Cardiac muscle cell (in vitro differentiated cells and primary cell): Measurements from ENCODE around the gene LMAN1. TPM values are rescaled to one million over a fixed set of nuclear protein-coding genes. Genes with fewer than 3 reads are reported as not detected.

ENCODE experiments used
- DNase-seq, 2 donors: peaks; one replicate each; pipeline versions ENCODE4 v3.0.0 to v3.0.0-alpha.2; 2010 to 2017; ENCODE audit warnings: low read depth in 1 of 2, low spot score in 1 of 2
- H3K27ac ChIP-seq: fragments of 200-600 bp; sonication (generic); 2 replicates; pipeline ENCODE4 v1.5.1; 2016
- H3K27me3 ChIP-seq: fragments of 200-600 bp; sonication (generic); 2 replicates; pipeline ENCODE4 v1.6.0; 2016; ENCODE audit warnings: control low read depth
- H3K36me3 ChIP-seq: fragments of 200-600 bp; sonication (generic); 2 replicates; pipeline ENCODE4 v1.5.1; 2016; ENCODE audit warnings: control low read depth
- H3K4me1 ChIP-seq: fragments of 200-600 bp; sonication (generic); 2 replicates; pipeline ENCODE4 v1.8.1; 2017; ENCODE audit warnings: low read depth, mild to moderate bottlenecking, mixed run types
- H3K4me3 ChIP-seq: fragments of 200-600 bp; sonication (generic); 2 replicates; pipeline ENCODE4 v1.5.1; 2016; ENCODE audit warnings: mild to moderate bottlenecking
- H3K9me3 ChIP-seq: fragments of 200-600 bp; sonication (generic); 2 replicates; pipeline ENCODE4 v1.5.1; 2017; ENCODE audit warnings: low read depth, mild to moderate bottlenecking, control low read depth
- polyA plus RNA-seq: library from polyadenylated mRNA; unstranded; fragments of >200 nt; fragmentation: Nextera tagmentation; extraction: Ambion mirVana; gene quantifications from 2 replicates; pipeline ENCODE4 v1.2.1, GENCODE V29; 2016
- total RNA-seq: library from RNA; depleted of rRNA; stranded (reverse); fragments of >200 nt; gene quantifications from 2 replicates; pipeline ENCODE4 v1.2.3, GENCODE V29; 2016
- TF ChIP-seq, protein P1 (sequence below): IDR thresholded peaks from 2 replicates; pipeline ENCODE4 v1.5.1; 2012; ENCODE audit warnings: low read depth, mild to moderate bottlenecking, low read length

LMAN1 gene
- total and polyA plus RNA-seq, 2 experiments from 2014 or later = 51.3 to 68.1 TPM

DNA sequence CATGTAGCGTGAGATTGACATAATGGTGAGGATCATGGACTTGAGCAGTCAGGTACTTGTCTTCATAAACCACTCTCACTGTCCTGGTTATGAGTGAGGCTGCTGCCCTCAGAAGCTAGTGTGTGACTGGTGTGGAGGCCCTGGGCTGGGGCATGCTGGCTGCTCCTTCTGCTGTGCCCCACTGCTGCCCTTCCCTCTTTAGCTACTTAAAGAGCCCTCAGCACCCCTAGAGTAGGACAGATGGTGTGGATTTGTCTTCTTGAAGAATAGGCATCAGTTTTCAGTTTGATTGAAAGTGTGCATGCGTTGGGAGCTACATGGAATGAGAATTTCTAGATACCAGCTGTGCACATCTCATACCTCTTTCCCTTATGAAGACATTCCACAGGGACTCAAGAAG, 56.1 kb downstream of the LMAN1 start:
- H3K27me3 ChIP-seq = peaks cover 51% of the 10 kb centered on the region
- TF ChIP-seq, protein P1, sequence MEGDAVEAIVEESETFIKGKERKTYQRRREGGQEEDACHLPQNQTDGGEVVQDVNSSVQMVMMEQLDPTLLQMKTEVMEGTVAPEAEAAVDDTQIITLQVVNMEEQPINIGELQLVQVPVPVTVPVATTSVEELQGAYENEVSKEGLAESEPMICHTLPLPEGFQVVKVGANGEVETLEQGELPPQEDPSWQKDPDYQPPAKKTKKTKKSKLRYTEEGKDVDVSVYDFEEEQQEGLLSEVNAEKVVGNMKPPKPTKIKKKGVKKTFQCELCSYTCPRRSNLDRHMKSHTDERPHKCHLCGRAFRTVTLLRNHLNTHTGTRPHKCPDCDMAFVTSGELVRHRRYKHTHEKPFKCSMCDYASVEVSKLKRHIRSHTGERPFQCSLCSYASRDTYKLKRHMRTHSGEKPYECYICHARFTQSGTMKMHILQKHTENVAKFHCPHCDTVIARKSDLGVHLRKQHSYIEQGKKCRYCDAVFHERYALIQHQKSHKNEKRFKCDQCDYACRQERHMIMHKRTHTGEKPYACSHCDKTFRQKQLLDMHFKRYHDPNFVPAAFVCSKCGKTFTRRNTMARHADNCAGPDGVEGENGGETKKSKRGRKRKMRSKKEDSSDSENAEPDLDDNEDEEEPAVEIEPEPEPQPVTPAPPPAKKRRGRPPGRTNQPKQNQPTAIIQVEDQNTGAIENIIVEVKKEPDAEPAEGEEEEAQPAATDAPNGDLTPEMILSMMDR = no peak
- no peaks in the 10 kb centered on the region for H3K4me1 ChIP-seq
- no peaks in the 10 kb centered on the region for H3K9me3 ChIP-seq
- no peak overlapping the region for H3K27ac ChIP-seq
- DNase-seq = no peak
- H3K4me3 ChIP-seq = no peak overlapping the region
- H3K36me3 ChIP-seq = no peaks in the 10 kb centered on the region

- TF ChIP-seq, protein P1 = no peak
- DNase-seq = no peak
- no peaks in the 10 kb centered on the region for H3K4me1 ChIP-seq
- no peaks in the 10 kb centered on the region for H3K36me3 ChIP-seq
- no peak overlapping the region for H3K27ac ChIP-seq
- H3K4me3 ChIP-seq = no peak overlapping the region
- peaks cover 41% of the 10 kb centered on the region for H3K27me3 ChIP-seq
- no peaks in the 10 kb centered on the region for H3K9me3 ChIP-seq
These were observed 57.1 kb downstream of the LMAN1 start for GRCh38 chr18:59301929-59302328.

- Histone ChIP-seq H3K27me3 (peaks cover 41% of the 10 kb centered on the region), H3K4me1 (no peaks in the 10 kb centered on the region), H3K4me3 (no peak overlapping the region), H3K27ac (no peak overlapping the region), H3K36me3 (no peaks in the 10 kb centered on the region), H3K9me3 (no peaks in the 10 kb centered on the region)
- TF ChIP-seq, protein P1 = no peak
- no peak for DNase-seq
These were observed 58.3 kb downstream of the LMAN1 start for GRCh38 chr18:59300676-59301285.

GRCh38 chr18:59298871-59299270, 60.2 kb downstream of the LMAN1 start:
- Histone ChIP-seq H3K9me3 (no peaks in the 10 kb centered on the region), H3K4me1 (no peaks in the 10 kb centered on the region), H3K36me3 (no peaks in the 10 kb centered on the region), H3K4me3 (no peak overlapping the region), H3K27me3 (peaks cover 52% of the 10 kb centered on the region), H3K27ac (no peak overlapping the region)
- no peak for DNase-seq
- TF ChIP-seq, protein P1 = no peak

DNA sequence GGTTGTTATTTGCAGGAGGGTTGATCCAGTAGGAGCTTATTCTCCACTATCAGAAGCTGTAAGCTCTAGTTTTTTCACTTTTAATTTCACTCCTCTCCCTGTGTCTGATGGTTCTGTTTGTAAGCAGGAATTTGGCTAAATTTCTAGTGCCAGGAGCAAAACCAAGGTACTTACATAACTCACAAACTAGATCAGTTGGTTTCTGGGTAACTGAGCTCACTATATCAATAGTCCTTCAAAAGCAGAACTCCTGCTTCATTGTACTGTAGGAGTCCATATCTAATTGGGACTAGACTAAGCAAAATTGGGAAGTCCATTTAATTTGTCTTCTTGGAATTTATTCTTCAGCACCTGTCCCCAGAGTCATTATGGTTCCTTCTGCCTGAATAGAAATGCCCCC, 65.7 kb downstream of the LMAN1 start:
- H3K4me1 ChIP-seq = no peaks in the 10 kb centered on the region
- no peak for DNase-seq
- no peaks in the 10 kb centered on the region for H3K36me3 ChIP-seq
- no peaks in the 10 kb centered on the region for H3K9me3 ChIP-seq
- no peak overlapping the region for H3K27ac ChIP-seq
- peaks cover 60% of the 10 kb centered on the region for H3K27me3 ChIP-seq
- no peak overlapping the region for H3K4me3 ChIP-seq
- TF ChIP-seq, protein P1 = no peak
